Measurements from ENCODE around the gene OR52L1.
"Not testable (repeated sequence)": the region's sequence is repeated elsewhere in the genome, so short reads cannot be mapped to it uniquely, and the experiment has no call there.

OR52L1 gene

DNA sequence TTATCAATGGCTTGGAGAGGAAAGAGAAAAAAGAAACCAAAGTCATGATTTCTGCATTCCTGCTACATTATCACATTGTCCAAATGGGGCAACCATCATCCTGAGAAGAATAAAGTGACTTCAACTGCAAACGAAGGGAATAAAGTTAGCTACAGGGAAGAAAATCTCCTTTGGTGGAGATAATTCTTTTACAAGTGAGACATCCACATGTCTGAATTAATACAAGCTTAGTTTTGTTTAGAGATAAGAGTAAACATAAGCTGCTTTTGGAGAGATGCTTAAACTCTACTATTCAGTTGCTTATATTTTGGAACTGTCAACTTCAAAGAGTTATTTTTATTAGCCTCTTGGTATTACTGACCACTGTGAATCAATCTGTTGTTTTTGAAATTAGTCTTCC is at the start of gene OR52L1:
TSS of gene OR52L1 (minus strand) at position 101 of the 400 bp plus-strand sequence. CDS start at position 46, 55 bp downstream.
- no peak for DNase-seq (ENCODE audit: low read depth, low spot score)

GRCh38 chr11:6030708-6031405 is 44.1 kb upstream of the OR52L1 start, which contains the start of gene OR56A1:
OR56A1 (minus strand) TSS chr11:6030758; CDS start chr11:6027692, 3,066 bp downstream.
- DNase-seq (ENCODE audit: low read depth, low spot score): no peak

DNA sequence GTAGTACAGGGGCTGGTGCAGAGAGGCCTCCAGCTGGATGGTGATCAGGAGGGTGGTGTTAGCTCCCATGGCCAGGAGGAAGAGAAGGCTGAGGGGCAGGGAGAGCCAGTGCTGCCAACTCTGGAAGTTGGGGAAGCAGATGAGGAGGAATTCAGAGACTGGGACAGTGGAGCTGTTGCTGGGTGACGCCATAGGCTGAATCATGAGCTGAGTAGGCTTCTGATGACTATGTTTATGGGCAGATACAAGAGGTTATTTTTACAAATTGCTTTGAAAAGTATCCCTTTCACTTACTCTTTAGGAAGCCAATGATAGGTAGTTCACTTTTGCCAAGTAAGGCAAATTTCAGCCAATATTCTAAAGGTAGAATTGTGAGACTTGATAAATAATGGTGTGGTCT is 40.7 kb upstream of the OR52L1 start:
- DNase-seq (ENCODE audit: low read depth, low spot score): no peak

- DNase-seq (ENCODE audit: low read depth, low spot score): no peak
Observed at GRCh38 chr11:6025056-6025455, 38.3 kb upstream of the OR52L1 start.

GRCh38 chr11:6022956-6023355 is 36.2 kb upstream of the OR52L1 start:
- DNase-seq (ENCODE audit: low read depth, low spot score): no peak

DNA sequence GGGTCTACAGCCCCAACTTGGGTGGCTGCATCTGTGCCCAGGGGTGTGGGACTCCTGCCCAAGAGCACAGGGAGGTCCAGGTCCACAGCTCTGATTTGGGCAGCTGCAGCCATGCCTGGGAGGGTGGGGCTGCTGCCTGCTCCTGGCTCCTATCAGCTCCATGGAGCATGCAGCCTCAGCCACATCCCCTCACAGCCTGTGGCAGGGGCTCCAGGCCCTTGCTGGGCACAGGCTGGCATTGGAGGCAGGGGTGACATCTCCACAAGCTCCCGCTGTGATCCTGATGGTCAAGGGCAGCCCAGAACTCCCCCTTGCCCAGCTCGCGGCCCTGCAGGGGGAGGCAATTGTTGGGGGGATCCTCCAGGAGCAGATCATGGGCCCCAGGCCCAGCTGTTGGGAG is 26.3 kb upstream of the OR52L1 start:
- no peak for DNase-seq (ENCODE audit: low read depth, low spot score)

GRCh38 chr11:6012035-6012668 is 25.4 kb upstream of the OR52L1 start:
- DNase-seq (ENCODE audit: low read depth, low spot score): no peak

DNA sequence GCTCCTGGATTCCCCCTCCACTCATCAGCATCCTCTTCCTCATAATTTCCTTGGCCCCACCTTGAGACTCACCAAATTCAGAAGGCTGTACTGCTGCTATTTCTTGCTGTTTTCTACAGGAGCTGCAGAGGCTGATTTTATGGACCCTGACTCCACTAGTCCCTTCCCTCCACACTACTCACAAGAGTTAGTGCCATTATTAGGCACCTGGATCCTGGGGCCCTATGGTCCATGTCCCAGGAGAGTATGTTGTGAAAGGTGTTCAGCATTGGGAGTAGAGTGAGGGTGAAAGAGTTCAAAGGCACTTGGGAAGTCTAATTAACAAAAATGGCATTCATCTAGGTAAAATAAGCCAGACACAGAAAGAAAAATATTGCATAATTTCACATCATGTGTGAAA is 20.1 kb upstream of the OR52L1 start, which contains the start of gene OR56A4:
TSS of gene OR56A4 (minus strand) at position 101 of the 400 bp plus-strand sequence. CDS start 3,954 bp downstream, outside the sequence.
- no peak for DNase-seq (ENCODE audit: low read depth, low spot score)

- no peak for DNase-seq (ENCODE audit: low read depth, low spot score)
Observed at GRCh38 chr11:6006395-6006794, 19.6 kb upstream of the OR52L1 start.

DNA sequence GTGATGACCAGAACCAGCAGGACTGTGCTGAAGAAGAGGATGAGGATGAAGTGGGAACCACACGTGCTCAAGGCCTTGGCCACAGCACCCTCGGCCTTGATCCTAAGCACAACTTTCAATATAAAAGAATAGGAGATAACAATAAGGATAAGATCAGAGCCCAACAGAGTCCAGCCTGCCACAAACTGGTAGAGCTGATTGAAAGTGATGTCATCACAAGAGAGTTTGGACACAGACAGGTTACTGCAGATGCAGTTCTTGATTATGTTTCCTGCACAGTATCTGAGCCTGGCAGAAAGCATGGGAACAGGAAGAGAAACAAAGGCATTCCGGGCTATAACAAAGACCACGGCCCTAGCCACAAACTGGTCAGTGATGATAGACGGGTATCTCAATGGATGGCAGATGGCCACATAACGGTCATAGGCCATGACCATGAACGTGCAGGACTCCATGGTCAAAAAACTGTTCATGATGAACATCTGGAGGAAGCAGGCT is 15.5 kb upstream of the OR52L1 start:
- no peak for DNase-seq (ENCODE audit: low read depth, low spot score)

- no peak for DNase-seq (ENCODE audit: low read depth, low spot score)
Observed at GRCh38 chr11:5994791-5995190, 8.0 kb upstream of the OR52L1 start.

- DNase-seq (ENCODE audit: low read depth, low spot score): no peak
Observed at GRCh38 chr11:5992604-5993251, 5.9 kb upstream of the OR52L1 start.

GRCh38 chr11:5992150-5992549 is 5.4 kb upstream of the OR52L1 start:
- no peak for DNase-seq (ENCODE audit: low read depth, low spot score)

- DNase-seq (ENCODE audit: low read depth, low spot score): no peak
Observed at GRCh38 chr11:5989203-5989602, 2.4 kb upstream of the OR52L1 start.

GRCh38 chr11:5983443-5983842 is 3.3 kb downstream of the OR52L1 start:
- DNase-seq (ENCODE audit: low read depth, low spot score): no peak

DNA sequence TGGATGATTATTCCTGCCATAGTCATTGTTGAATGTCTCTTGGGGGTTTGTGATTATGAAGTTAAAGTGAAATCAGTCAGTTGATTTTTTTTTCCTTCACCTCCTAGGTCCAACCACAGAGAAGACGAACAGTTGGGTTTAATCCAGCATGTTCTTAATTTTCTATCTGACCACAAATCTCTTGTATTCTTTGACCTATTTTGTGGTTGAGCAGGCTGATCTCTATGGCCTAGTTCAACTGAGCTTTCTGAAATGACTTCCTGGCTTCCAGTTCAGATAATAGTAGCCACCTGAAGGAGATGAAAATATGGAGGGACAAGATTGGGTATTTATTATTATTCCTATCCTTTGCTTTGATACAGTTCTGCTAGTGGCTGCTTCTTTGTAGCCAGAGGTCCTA is 13.3 kb downstream of the OR52L1 start:
- no peak for DNase-seq (ENCODE audit: low read depth, low spot score)

DNA sequence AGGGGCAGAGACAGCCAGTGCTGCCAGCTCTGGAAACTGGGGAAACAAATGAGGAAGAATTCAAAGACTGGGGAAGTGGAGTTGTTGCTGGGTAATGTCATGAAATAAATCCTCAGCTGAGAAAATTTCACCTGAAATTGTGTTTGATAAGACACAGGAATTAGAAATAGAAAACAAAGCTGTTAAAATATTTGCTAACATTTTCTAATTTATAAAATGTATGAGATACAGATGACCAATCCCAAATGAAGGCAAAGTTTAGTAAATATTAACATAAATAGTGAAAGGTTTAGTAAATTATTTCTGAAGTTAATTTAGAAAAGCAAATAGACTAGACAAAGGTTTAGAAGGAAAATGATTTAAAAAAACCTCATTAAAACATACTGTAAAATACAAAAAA is 18.4 kb downstream of the OR52L1 start, which contains the start of gene OR56A5:
TSS of gene OR56A5 (minus strand) at position 101 of the 400 bp plus-strand sequence. CDS start at position 101, 0 bp downstream.
- no peak for DNase-seq (ENCODE audit: low read depth, low spot score)

DNA sequence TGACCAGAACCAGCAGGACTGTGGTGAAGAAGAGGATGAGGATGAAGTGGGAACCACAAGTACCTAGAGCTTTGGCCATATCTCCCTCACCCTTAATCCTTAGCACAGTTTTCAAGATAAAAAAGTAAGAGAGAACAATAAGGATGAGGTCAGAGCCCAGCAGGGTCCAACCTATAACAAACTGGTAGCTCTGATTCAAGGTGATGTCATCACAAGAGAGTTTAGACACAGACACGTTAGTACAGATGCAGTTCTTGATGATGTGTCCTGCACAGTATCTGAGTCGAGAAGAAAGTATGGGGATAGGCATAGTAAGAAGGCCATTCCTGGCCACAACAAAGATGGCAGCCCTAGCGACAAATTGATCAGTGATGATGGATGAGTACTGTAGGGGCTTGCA is 19.1 kb downstream of the OR52L1 start:
- no peak for DNase-seq (ENCODE audit: low read depth, low spot score)

- DNase-seq (ENCODE audit: low read depth, low spot score): no peak
Observed at GRCh38 chr11:5966958-5967357, 19.8 kb downstream of the OR52L1 start.

DNA sequence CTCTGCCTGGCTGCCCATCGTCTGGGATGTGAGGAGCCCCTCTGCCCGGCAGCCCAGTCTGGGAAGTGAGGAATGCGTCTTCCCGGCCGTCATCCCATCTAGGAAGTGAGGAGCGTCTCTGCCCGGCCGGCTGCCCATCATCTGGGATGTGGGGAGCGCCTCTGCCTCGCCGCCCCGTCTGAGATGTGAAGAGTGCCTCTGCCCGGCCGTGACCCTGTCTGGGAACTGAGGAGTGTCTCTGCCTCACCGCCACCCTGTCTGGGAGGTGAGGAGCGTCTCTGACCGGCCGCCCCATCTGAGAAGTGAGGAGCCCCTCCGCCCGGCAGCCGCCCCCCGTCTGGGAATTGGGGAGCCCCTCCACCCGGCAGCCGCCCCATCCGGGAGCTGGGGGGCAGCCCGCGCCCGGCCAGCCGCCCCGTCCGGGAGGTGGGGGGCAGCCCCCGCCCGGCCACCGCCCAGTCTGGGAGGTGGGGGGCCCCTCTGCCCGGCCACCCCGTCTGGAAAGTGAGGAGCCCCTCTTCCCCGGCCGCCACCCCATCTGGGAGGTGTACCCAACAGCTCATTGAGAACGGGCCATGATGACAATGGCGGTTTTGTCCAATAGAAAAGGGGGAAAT is 26.0 kb downstream of the OR52L1 start:
- DNase-seq (ENCODE audit: low read depth, low spot score): not testable (repeated sequence)

DNA sequence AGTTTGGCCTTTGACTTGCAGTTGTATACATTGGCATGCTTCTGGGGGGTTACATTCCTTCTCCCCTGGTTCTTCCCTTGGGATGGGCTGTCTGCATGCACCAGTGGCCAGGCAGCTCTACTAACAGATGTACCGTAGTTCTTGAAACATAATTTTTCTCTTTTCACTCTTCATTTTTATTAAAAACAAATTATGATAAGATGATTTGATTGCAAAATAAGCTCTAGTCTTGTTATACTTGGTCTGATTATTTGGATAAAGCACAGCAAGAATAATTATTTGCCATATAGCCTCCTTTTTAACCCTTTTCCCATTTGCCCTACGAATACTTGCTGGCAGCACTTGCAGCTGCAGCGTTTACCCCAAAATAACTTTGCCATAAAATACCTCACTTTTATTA is 31.2 kb downstream of the OR52L1 start:
- DNase-seq (ENCODE audit: low read depth, low spot score): no peak

DNA sequence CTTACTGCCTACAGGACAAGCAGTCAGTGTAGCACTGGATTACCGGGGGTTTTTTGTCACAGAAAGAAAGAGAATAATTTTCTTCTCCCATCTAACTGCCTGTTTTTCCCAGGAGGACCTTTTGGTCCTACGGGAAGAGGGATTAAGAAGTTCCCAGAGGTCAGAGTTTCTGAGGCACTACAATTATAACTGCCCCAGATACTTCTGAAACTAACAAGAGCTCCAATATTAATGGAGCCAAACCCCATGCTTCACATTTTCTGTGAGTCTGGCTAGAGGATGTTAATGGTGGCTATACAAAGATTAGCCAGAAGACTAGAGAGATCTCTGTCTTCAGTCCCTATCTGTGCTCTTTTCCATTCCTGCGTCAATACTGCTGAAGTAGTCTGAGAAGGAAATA is 44.8 kb downstream of the OR52L1 start, which contains the start of gene OR56A3:
TSS of gene OR56A3 (plus strand) at position 301 of the 400 bp plus-strand sequence. CDS start 5,096 bp downstream, outside the sequence.
- DNase-seq (ENCODE audit: low read depth, low spot score): no peak
